Panc1 (cell line): ENCODE data around the gene TMEM185B. TPM values are rescaled to one million over a fixed set of nuclear protein-coding genes. Genes with fewer than 3 reads are reported as not detected.
A peak's percentile ranks its signal among the peaks of the same experiment; 100 is the strongest.

Source experiments
- ATAC-seq: fragments of 200-7000 bp; cut with Tn5 transposase; 2 replicates; pipeline ENCODE4 v1.9.1; 2020; ENCODE audit warnings: mild to moderate bottlenecking, moderate library complexity
- BruUV-seq: library from RNA; stranded (reverse); fragments of 400-500 nt; replicated peaks from 2 replicates; lab custom pipeline; 2021; lab: Mats Ljungman, UMichigan
- CTCF ChIA-PET: fragments of 300-600 bp; sonication (Branson Sonifier 250); formaldehyde crosslinking; loops from one replicate; lab custom pipeline; 2022; ENCODE audit warnings: antibody characterized with exemption; lab: Charles Lee
- POLR2A ChIA-PET: fragments of 300-600 bp; sonication (Branson Sonifier 250); formaldehyde crosslinking; loops from one replicate; lab custom pipeline; 2022; ENCODE audit warnings: antibody characterized with exemption; lab: Charles Lee
- DNase-seq: peaks from one replicate; pipeline ENCODE4 v3.0.0-alpha.2; 2010; ENCODE audit warnings: low read depth, low spot score
- H3K27ac ChIP-seq: 2 replicates; pipeline ENCODE4 v1.5.1; 2011; ENCODE audit warnings: mild to moderate bottlenecking, low read length, inconsistent platforms
- H3K27me3 ChIP-seq: fragments of 200-500 bp; sonication (Bioruptor generic); 2 replicates; pipeline ENCODE4 v1.6.0; 2014; ENCODE audit warnings: low read length, inconsistent platforms; ENCODE audit not compliant: control insufficient read depth, insufficient read depth
- H3K36me3 ChIP-seq: fragments of 200-500 bp; sonication (Bioruptor generic); 2 replicates; pipeline ENCODE4 v1.5.1; 2014; ENCODE audit warnings: inconsistent platforms, mild to moderate bottlenecking, low read length, moderate library complexity; ENCODE audit not compliant: control insufficient read depth, insufficient read depth
- H3K4me1 ChIP-seq: 2 replicates; pipeline ENCODE4 v1.5.1; 2011; ENCODE audit warnings: inconsistent platforms, mild to moderate bottlenecking, low read length, moderate library complexity; ENCODE audit not compliant: control insufficient read depth, insufficient read depth
- H3K4me3 ChIP-seq, 2 experiments: 2 replicates each; pipeline ENCODE4 v1.5.1; 2011 to 2012; ENCODE audit warnings: low read depth in 2 of 2, low read length in 2 of 2, mild to moderate bottlenecking in 2 of 2, inconsistent platforms in 1 of 2, moderate library complexity in 1 of 2
- H3K9me3 ChIP-seq: fragments of 200-500 bp; sonication (Bioruptor generic); 2 replicates; pipeline ENCODE4 v1.5.1; 2014; ENCODE audit warnings: low read depth, mild to moderate bottlenecking, inconsistent platforms, low read length, moderate library complexity; ENCODE audit not compliant: control insufficient read depth, insufficient read depth
- CTCF ChIP-seq: fragments of 450-650 bp; IDR thresholded peaks from 2 replicates; pipeline ENCODE4 v1.5.1; 2017; ENCODE audit warnings: mild to moderate bottlenecking
- POLR2AphosphoS5 ChIP-seq: IDR thresholded peaks from 2 replicates; pipeline ENCODE4 v1.6.1; 2012; ENCODE audit warnings: mild to moderate bottlenecking, low read depth, low read length, moderate library complexity
- REST ChIP-seq, 2 experiments: IDR thresholded peaks; 2 replicates each; pipeline ENCODE4 v1.6.1; 2011 to 2012; ENCODE audit warnings: low read depth in 2 of 2, control low read depth in 1 of 2, low read length in 1 of 2, mild to moderate bottlenecking in 1 of 2, moderate library complexity in 1 of 2; ENCODE audit not compliant: insufficient read depth in 1 of 2
- SIN3A ChIP-seq: IDR thresholded peaks from 2 replicates; pipeline ENCODE4 v1.6.1; 2012; ENCODE audit warnings: low read depth, mild to moderate bottlenecking, low read length, moderate library complexity, borderline replicate concordance; ENCODE audit not compliant: insufficient read depth
- TCF7L2 ChIP-seq: IDR thresholded peaks from 2 replicates; pipeline ENCODE4 v1.6.1; 2011; ENCODE audit warnings: mild to moderate bottlenecking, low read depth, low read length, inconsistent platforms
- in situ Hi-C: cut with HindIII; loops from 2 replicates; pipeline ENCODE4 v1.10.0; 2016; ENCODE audit warnings: low sequenced_read_pairs, low pct_unique_long_range_greater_than_20kb
- intact Hi-C: fragments of 100-400 bp; cut with micrococcal nuclease; formaldehyde crosslinking; loops from one replicate; pipeline ENCODE4 v1.10.0; 2022; ENCODE audit not compliant: unreplicated experiment
- total RNA-seq: library from RNA; stranded (reverse); gene quantifications from one replicate; pipeline ENCODE4 v1.2.1, GENCODE V29; 2021; ENCODE audit not compliant: unreplicated experiment

TMEM185B gene
- total RNA-seq, 1 experiment from 2014 or later, result 54.6 TPM

- no peak for ATAC-seq
- in situ Hi-C loops, result no loop called here
- H3K4me3 ChIP-seq, result no peak overlapping the region
These were observed 34.0 kb downstream of the TMEM185B start for GRCh38 chr2:120189189-120189588.

GRCh38 chr2:120182019-120182560, 41.1 kb downstream of the TMEM185B start:
- H3K4me3 ChIP-seq, result no peak overlapping the region
- intact Hi-C loops (no loop called here), in situ Hi-C loops (no loop called here)
- ATAC-seq, result no peak
- no peak overlapping the region for H3K27ac ChIP-seq
- H3K4me1 ChIP-seq, result no peaks in the 10 kb centered on the region
- TF ChIP-seq CTCF (peak; percentile 17; the same call in 1 of the 2 replicates), SIN3A (no peak)
- no peaks in the 10 kb centered on the region for H3K36me3 ChIP-seq
- ChIA-PET CTCF (no interaction called here), POLR2A (no interaction called here)
- no peaks in the 10 kb centered on the region for H3K9me3 ChIP-seq
- BruUV-seq, result no TSS peak
- no peak for DNase-seq
- no peaks in the 10 kb centered on the region for H3K27me3 ChIP-seq

More at GRCh38 chr2:120189189-120189588, 34.0 kb downstream of the TMEM185B start:
- no peaks in the 10 kb centered on the region for H3K36me3 ChIP-seq
- H3K9me3 ChIP-seq, result 0 out of 2 replicates have a peak, but pooled peaks cover 6% of the 10 kb centered on the region
- DNase-seq, result no peak
- TF ChIP-seq CTCF (no peak), SIN3A (no peak), REST (IDR thresholded peaks at IDR 0.05; ENCODE audit: insufficient read depth in 1 of 2, low read depth in 2 of 2, low read length in 1 of 2) (no peak), POLR2AphosphoS5 (no peak), TCF7L2 (no peak)
- no peaks in the 10 kb centered on the region for H3K4me1 ChIP-seq
- POLR2A ChIA-PET, result no interaction called here
- CTCF ChIA-PET, result no interaction called here
- BruUV-seq, result no TSS peak
- intact Hi-C loops, result no loop called here
- H3K27ac ChIP-seq, result no peak overlapping the region
- no peaks in the 10 kb centered on the region; the same call in 1 of the 2 replicates for H3K27me3 ChIP-seq
